Keratinocyte (primary cell): Measurements from ENCODE around the gene TIAM2. TPM values are rescaled to one million over a fixed set of nuclear protein-coding genes. Genes with fewer than 3 reads are reported as not detected.

Experiments used
- DNase-seq: peaks from one replicate; pipeline ENCODE4 v3.0.0-alpha.2; 2011; ENCODE audit warnings: low read depth, missing footprints, low spot score
- FAIRE-seq: peaks from 2 replicates; lab custom pipeline; 2011; peaks lifted over from hg19 to GRCh38; lab: Jason Lieb, UNC
- H2AFZ ChIP-seq: 2 replicates; pipeline ENCODE4 v1.6.0; 2012; ENCODE audit warnings: low read length, control low read depth, inconsistent platforms; ENCODE audit not compliant: control insufficient read depth
- H3K27ac ChIP-seq: 2 replicates; pipeline ENCODE4 v1.5.1; 2011; ENCODE audit warnings: low read length; ENCODE audit not compliant: control insufficient read depth, insufficient read depth
- H3K27me3 ChIP-seq: 3 replicates; pipeline ENCODE4 v1.6.0; 2011; ENCODE audit warnings: low read length; ENCODE audit not compliant: control insufficient read depth, insufficient read depth; ENCODE audit errors: extremely low read depth
- H3K36me3 ChIP-seq, 2 experiments: 2 replicates in 1 of 2; 3 replicates in 1 of 2; pipeline ENCODE4 v1.5.1; 2011; ENCODE audit warnings: low read length in 2 of 2, mild to moderate bottlenecking in 1 of 2; ENCODE audit not compliant: control insufficient read depth in 2 of 2, insufficient read depth in 2 of 2; ENCODE audit errors: extremely low read depth in 1 of 2
- H3K4me1 ChIP-seq: 3 replicates; pipeline ENCODE4 v1.5.1; 2011; ENCODE audit warnings: low read length; ENCODE audit not compliant: control insufficient read depth, insufficient read depth; ENCODE audit errors: extremely low read depth
- H3K4me2 ChIP-seq: 3 replicates; pipeline ENCODE4 v1.6.0; 2011; ENCODE audit warnings: low read depth, low read length; ENCODE audit not compliant: control insufficient read depth, insufficient read depth; ENCODE audit errors: extremely low read depth
- H3K4me3 ChIP-seq, 3 experiments: fragments of 200-600 bp in 1 of 3; sonication (generic) in 1 of 3; 2 replicates in 2 of 3; 3 replicates in 1 of 3; pipeline ENCODE4 v1.5.1; 2011 to 2016; ENCODE audit warnings: low read length in 3 of 3, mild to moderate bottlenecking in 3 of 3, control low read depth in 2 of 3, inconsistent platforms in 1 of 3, low read depth in 1 of 3, mixed read lengths in 1 of 3, mixed run types in 1 of 3, moderate library complexity in 1 of 3; ENCODE audit not compliant: control insufficient read depth in 2 of 3, insufficient read depth in 2 of 3; ENCODE audit errors: extremely low read depth in 1 of 3
- H3K79me2 ChIP-seq: 2 replicates; pipeline ENCODE4 v1.6.0; 2012; ENCODE audit warnings: low read length; ENCODE audit not compliant: control insufficient read depth, insufficient read depth
- H3K9ac ChIP-seq: 3 replicates; pipeline ENCODE4 v1.6.0; 2011; ENCODE audit warnings: low read length; ENCODE audit not compliant: control insufficient read depth, insufficient read depth; ENCODE audit errors: extremely low read depth
- H3K9me1 ChIP-seq: 3 replicates; pipeline ENCODE4 v1.6.0; 2011; ENCODE audit warnings: low read length; ENCODE audit not compliant: control insufficient read depth, insufficient read depth; ENCODE audit errors: extremely low read depth
- H3K9me3 ChIP-seq: 2 replicates; pipeline ENCODE4 v1.5.1; 2012; ENCODE audit warnings: low read depth, low read length; ENCODE audit not compliant: control insufficient read depth
- H4K20me1 ChIP-seq: 3 replicates; pipeline ENCODE4 v1.6.0; 2011; ENCODE audit warnings: low read length; ENCODE audit not compliant: control insufficient read depth, insufficient read depth; ENCODE audit errors: extremely low read depth
- CTCF ChIP-seq, 3 experiments: IDR thresholded peaks in 1 of 3; conservative IDR thresholded peaks in 1 of 3; optimal IDR thresholded peaks in 1 of 3; 2 replicates in 2 of 3; 3 replicates in 1 of 3; pipeline versions ENCODE3 to v1.5.1; 2011; ENCODE audit warnings: low read length in 3 of 3, mild to moderate bottlenecking in 3 of 3, moderate library complexity in 2 of 3, control low read depth in 1 of 3, inconsistent platforms in 1 of 3; ENCODE audit not compliant: insufficient read depth in 2 of 3; ENCODE audit errors: extremely low read depth in 1 of 3
- EZH2 ChIP-seq: IDR thresholded peaks from one replicate; pipeline ENCODE4 v1.6.1; 2012; ENCODE audit warnings: inconsistent platforms, mild to moderate bottlenecking, low read length, moderate library complexity
- dilution Hi-C: fragments of 300-500 bp; cut with MboI; formaldehyde crosslinking; loops from one replicate; pipeline ENCODE4 v1.7.0; 2020; ENCODE audit warnings: low sequenced_read_pairs; ENCODE audit not compliant: extremely low pct_ligation_motif_present
- polyA plus RNA-seq, 5 experiments: library from polyadenylated mRNA; depleted of rRNA in 3 of 5; stranded (reverse) in 3 of 5; stranded (forward) in 1 of 5; unstranded in 1 of 5; fragments of >200 nt; gene quantifications; 1 replicate in 1 of 5; 2 replicates in 3 of 5; 3 replicates in 1 of 5; pipeline versions ENCODE4 v1.2.1 to v1.2.3, GENCODE V29; 2011 to 2012; ENCODE audit warnings: missing spikeins in 2 of 5, low read depth in 1 of 5, low replicate concordance in 1 of 5

The TIAM2 gene
- polyA plus RNA-seq, 1 donor (not counting 4 experiments of a cell fraction or from before 2014, with no cell fraction given): 4.0 TPM

- no peak overlapping the region for H3K9ac ChIP-seq
- no peaks in the 10 kb centered on the region for H3K9me3 ChIP-seq
- TF ChIP-seq EZH2 (no peak), CTCF (optimal IDR thresholded peaks at IDR 0.05 in 1 of 3, IDR thresholded peaks at IDR 0.05 in 1 of 3, conservative IDR thresholded peaks at IDR 0.05 in 1 of 3; ENCODE audit: extremely low read depth in 1 of 3, insufficient read depth in 2 of 3, low read length in 3 of 3) (no peak)
- no peaks in the 10 kb centered on the region for H4K20me1 ChIP-seq
- H3K4me3 ChIP-seq: no peak overlapping the region
- no peak for DNase-seq
- peak overlapping the region; percentile 19 for H3K27ac ChIP-seq
- peak overlapping the region; percentile 52 for H3K4me2 ChIP-seq
- peaks cover 10% of the 10 kb centered on the region for H3K79me2 ChIP-seq
- FAIRE-seq: peak; percentile 94
- peak overlapping the region; percentile 7 for H2AFZ ChIP-seq
- dilution Hi-C loops: no loop called here
- H3K36me3 ChIP-seq: peaks cover 4 to 9% of the 10 kb centered on the region in 2 experiments
- no peaks in the 10 kb centered on the region for H3K27me3 ChIP-seq
- peaks cover 51% of the 10 kb centered on the region for H3K4me1 ChIP-seq
- no peaks in the 10 kb centered on the region for H3K9me1 ChIP-seq
Measured at GRCh38 chr6:155278319-155279049, 283.4 kb downstream of the TIAM2 start.

GRCh38 chr6:155284775-155285174, 289.7 kb downstream of the TIAM2 start:
- Histone ChIP-seq H3K4me3 (no peak overlapping the region), H3K27ac (no peak overlapping the region), H3K9me1 (no peaks in the 10 kb centered on the region), H3K9me3 (no peaks in the 10 kb centered on the region), H3K27me3 (no peaks in the 10 kb centered on the region), H2AFZ (no peak overlapping the region), H3K79me2 (peaks cover 18% of the 10 kb centered on the region), H4K20me1 (no peaks in the 10 kb centered on the region), H3K4me1 (no peaks in the 10 kb centered on the region), H3K4me2 (no peak overlapping the region), H3K9ac (no peak overlapping the region), H3K36me3 (peaks cover 9 to 14% of the 10 kb centered on the region in 2 experiments)
- DNase-seq (no peak), FAIRE-seq (no peak)
- dilution Hi-C loops: no loop called here
- TF ChIP-seq EZH2: no peak
- no peak for TF ChIP-seq CTCF (optimal IDR thresholded peaks at IDR 0.05 in 1 of 3, IDR thresholded peaks at IDR 0.05 in 1 of 3, conservative IDR thresholded peaks at IDR 0.05 in 1 of 3; ENCODE audit: extremely low read depth in 1 of 3, insufficient read depth in 2 of 3, low read length in 3 of 3)
